ENCODE results near the gene SPRR4. TPM values are rescaled to one million over a fixed set of nuclear protein-coding genes. Genes with fewer than 3 reads are reported as not detected.

The SPRR4 gene
- total RNA-seq, 1 experiment from 2014 or later, result not detected

DNA sequence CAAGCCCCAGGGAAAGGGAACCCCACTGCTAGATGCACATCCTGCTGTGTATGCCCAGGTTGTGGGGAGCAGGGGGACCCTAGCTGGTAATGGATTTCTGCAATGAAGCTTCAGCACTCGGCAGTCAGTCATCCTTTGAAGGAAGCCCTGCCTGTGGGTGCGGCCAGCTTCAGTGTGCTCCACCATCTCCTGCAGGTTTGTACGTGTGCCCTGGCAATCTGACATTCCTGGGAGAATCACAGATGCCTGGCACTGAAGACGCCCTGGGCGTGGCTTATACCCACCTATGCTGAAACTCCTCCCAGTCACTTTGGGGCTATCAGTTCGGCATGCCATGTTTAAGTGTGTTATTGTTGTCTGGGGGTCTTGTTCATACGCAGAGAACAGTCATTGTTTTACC lies 16.7 kb upstream of the SPRR4 start:
- TF ChIP-seq, protein P1, sequence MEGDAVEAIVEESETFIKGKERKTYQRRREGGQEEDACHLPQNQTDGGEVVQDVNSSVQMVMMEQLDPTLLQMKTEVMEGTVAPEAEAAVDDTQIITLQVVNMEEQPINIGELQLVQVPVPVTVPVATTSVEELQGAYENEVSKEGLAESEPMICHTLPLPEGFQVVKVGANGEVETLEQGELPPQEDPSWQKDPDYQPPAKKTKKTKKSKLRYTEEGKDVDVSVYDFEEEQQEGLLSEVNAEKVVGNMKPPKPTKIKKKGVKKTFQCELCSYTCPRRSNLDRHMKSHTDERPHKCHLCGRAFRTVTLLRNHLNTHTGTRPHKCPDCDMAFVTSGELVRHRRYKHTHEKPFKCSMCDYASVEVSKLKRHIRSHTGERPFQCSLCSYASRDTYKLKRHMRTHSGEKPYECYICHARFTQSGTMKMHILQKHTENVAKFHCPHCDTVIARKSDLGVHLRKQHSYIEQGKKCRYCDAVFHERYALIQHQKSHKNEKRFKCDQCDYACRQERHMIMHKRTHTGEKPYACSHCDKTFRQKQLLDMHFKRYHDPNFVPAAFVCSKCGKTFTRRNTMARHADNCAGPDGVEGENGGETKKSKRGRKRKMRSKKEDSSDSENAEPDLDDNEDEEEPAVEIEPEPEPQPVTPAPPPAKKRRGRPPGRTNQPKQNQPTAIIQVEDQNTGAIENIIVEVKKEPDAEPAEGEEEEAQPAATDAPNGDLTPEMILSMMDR (conservative IDR thresholded peaks at IDR 0.05; ENCODE audit: low read depth, low read length), result no peak
- no peak for TF ChIP-seq EZH2 (IDR thresholded peaks at IDR 0.05; ENCODE audit: borderline replicate concordance, low read depth, low read length, poor library complexity, severe bottlenecking)
- DNase-seq (ENCODE audit: low spot score), result no peak
- H3K27ac ChIP-seq (ENCODE audit: low read depth, low read length, poor library complexity, severe bottlenecking), result no peak overlapping the region
- no TSS peak for BruUV-seq (replicated peaks)
- H3K4me3 ChIP-seq (ENCODE audit: low read depth, low read length, poor library complexity, severe bottlenecking), result no peak overlapping the region
- ChIA-PET CTCF (no interaction called here), POLR2A (ENCODE audit: low non-redundant PET) (no interaction called here)
- H3K36me3 ChIP-seq (ENCODE audit: insufficient read depth, low read length, poor library complexity, severe bottlenecking), result no peaks in the 10 kb centered on the region
- H3K4me1 ChIP-seq (ENCODE audit: insufficient read depth, low read length, poor library complexity, severe bottlenecking), result no peaks in the 10 kb centered on the region
- intact Hi-C loops (cut with micrococcal nuclease; ENCODE audit: unreplicated experiment), result no loop called here
- no peaks in the 10 kb centered on the region for H3K9me3 ChIP-seq (ENCODE audit: low read depth, low read length, poor library complexity, severe bottlenecking)
- H3K27me3 ChIP-seq (replicated peaks; ENCODE audit: insufficient read depth, low read depth, low read length, poor library complexity), result peaks cover 17% of the 10 kb centered on the region

DNA sequence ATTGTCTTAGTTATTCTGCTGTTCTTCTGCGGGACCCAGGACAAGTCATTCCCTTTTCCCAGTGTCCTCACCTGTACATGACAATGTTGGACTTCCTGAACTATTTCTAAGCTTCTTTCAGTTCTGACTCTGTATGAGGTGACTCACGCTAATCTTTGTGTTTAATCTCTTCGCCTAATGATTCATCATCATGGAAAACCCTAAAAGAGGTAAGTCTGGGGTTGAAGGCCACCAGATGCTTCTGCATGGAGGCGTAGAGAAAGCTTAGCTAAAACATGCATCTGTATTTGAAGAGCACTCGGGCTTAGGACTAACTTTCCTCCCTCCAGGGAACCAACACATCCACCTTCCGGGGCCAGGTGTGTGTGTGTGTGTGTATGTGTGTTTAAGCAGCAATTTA lies 16.0 kb upstream of the SPRR4 start:
- Histone ChIP-seq H3K4me3 (ENCODE audit: low read depth, low read length, poor library complexity, severe bottlenecking) (no peak overlapping the region), H3K4me1 (ENCODE audit: insufficient read depth, low read length, poor library complexity, severe bottlenecking) (no peaks in the 10 kb centered on the region), H3K9me3 (ENCODE audit: low read depth, low read length, poor library complexity, severe bottlenecking) (no peaks in the 10 kb centered on the region), H3K27ac (ENCODE audit: low read depth, low read length, poor library complexity, severe bottlenecking) (no peak overlapping the region), H3K36me3 (ENCODE audit: insufficient read depth, low read length, poor library complexity, severe bottlenecking) (no peaks in the 10 kb centered on the region), H3K27me3 (replicated peaks; ENCODE audit: insufficient read depth, low read depth, low read length, poor library complexity) (peaks cover 17% of the 10 kb centered on the region)
- intact Hi-C loops (cut with micrococcal nuclease; ENCODE audit: unreplicated experiment), result no loop called here
- POLR2A ChIA-PET (ENCODE audit: low non-redundant PET), result interaction anchor here (0.6 kb wide), 1 partner anchor 223 kb away, joined by 3 read pairs; no protein-coding TSS in a partner anchor
- no peak for DNase-seq (ENCODE audit: low spot score)
- no TSS peak for BruUV-seq (replicated peaks)
- CTCF ChIA-PET, result no interaction called here
- TF ChIP-seq, protein P1 (conservative IDR thresholded peaks at IDR 0.05; ENCODE audit: low read depth, low read length), result no peak
- no peak for TF ChIP-seq EZH2 (IDR thresholded peaks at IDR 0.05; ENCODE audit: borderline replicate concordance, low read depth, low read length, poor library complexity, severe bottlenecking)

DNA sequence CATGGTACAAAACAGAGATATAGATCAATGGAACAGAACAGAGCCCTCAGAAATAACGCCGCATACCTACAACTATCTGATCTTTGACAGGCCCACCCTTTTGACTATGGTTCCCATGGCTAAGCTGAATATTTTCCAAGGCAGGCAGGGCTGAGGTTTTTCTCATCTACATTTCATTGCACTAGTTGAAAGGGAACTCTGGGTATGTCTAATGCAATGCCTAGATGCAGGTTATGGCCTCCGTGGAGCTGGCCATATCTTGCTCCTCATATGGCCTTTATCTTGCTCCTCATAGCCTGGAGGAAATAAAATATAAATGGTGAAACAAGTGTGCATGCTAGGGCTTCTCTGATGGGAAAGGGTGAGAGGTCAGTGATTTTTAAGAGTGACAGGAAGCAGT lies 12.9 kb upstream of the SPRR4 start:
- TF ChIP-seq, protein P1 (conservative IDR thresholded peaks at IDR 0.05; ENCODE audit: low read depth, low read length), result no peak
- TF ChIP-seq EZH2 (IDR thresholded peaks at IDR 0.05; ENCODE audit: borderline replicate concordance, low read depth, low read length, poor library complexity, severe bottlenecking), result no peak
- Histone ChIP-seq H3K27ac (ENCODE audit: low read depth, low read length, poor library complexity, severe bottlenecking) (no peak overlapping the region), H3K4me1 (ENCODE audit: insufficient read depth, low read length, poor library complexity, severe bottlenecking) (no peaks in the 10 kb centered on the region), H3K36me3 (ENCODE audit: insufficient read depth, low read length, poor library complexity, severe bottlenecking) (no peaks in the 10 kb centered on the region), H3K27me3 (replicated peaks; ENCODE audit: insufficient read depth, low read depth, low read length, poor library complexity) (no peaks in the 10 kb centered on the region), H3K9me3 (ENCODE audit: low read depth, low read length, poor library complexity, severe bottlenecking) (no peaks in the 10 kb centered on the region), H3K4me3 (ENCODE audit: low read depth, low read length, poor library complexity, severe bottlenecking) (no peak overlapping the region)
- intact Hi-C loops (cut with micrococcal nuclease; ENCODE audit: unreplicated experiment), result no loop called here
- no TSS peak for BruUV-seq (replicated peaks)
- no peak for DNase-seq (ENCODE audit: low spot score)
- CTCF ChIA-PET, result no interaction called here
- POLR2A ChIA-PET (ENCODE audit: low non-redundant PET), result no interaction called here

Measured in A673 (cell line).